K562 (cell line): ENCODE results near the gene HSPB2. TPM values are rescaled to one million over a fixed set of nuclear protein-coding genes. Genes with fewer than 3 reads are reported as not detected.

Experiments used
- ATAC-seq: fragments of 200-7000 bp; cut with Tn5 transposase; 3 replicates; pipeline ENCODE4 v1.9.1; 2020; ENCODE audit warnings: moderate library complexity
- BruUV-seq: library from RNA; stranded (reverse); fragments of 400-500 nt; replicated peaks from 2 replicates; lab custom pipeline; 2021; lab: Mats Ljungman, UMichigan
- CTCF ChIA-PET: fragments of 300-600 bp; formaldehyde crosslinking; extraction: SDS; loops from one replicate; lab custom pipeline; 2021; ENCODE audit warnings: low intra/inter-chr PET ratio; lab: Yijun Ruan, JAX
- POLR2A ChIA-PET: fragments of 300-600, 350-650 bp; sonication (Branson Sonifier 250); formaldehyde crosslinking; extraction: SDS; loops from one replicate; lab custom pipeline; 2021; ENCODE audit warnings: antibody characterized with exemption, inconsistent platforms; lab: Yijun Ruan, JAX
- DNase-seq, 4 experiments: peaks; one replicate each; pipeline versions ENCODE4 v3.0.0 to v3.0.0-alpha.2; 2011 to 2018; ENCODE audit warnings: low spot score in 3 of 4, mixed read lengths in 3 of 4; ENCODE audit errors: extremely low read depth in 1 of 4
- FAIRE-seq: peaks from 2 replicates; lab custom pipeline; 2011; peaks lifted over from hg19 to GRCh38; lab: Jason Lieb, UNC
- H2AFZ ChIP-seq: 2 replicates; pipeline ENCODE4 v1.6.0; 2011; ENCODE audit warnings: low read depth, low read length, control low read depth, inconsistent platforms
- H3K27ac ChIP-seq: fragments of 200-600 bp; 3 replicates; pipeline ENCODE4 v1.8.0; 2011; ENCODE audit warnings: low read depth, mild to moderate bottlenecking, control low read depth, inconsistent platforms, low read length, moderate library complexity, mixed read lengths; ENCODE audit errors: extremely low read depth
- H3K27me3 ChIP-seq, 2 experiments: fragments of 300-600 bp in 1 of 2; 2 replicates in 1 of 2; 3 replicates in 1 of 2; pipeline versions ENCODE4 v1.6.0 to v1.8.0; 2011; ENCODE audit warnings: inconsistent platforms in 2 of 2, low read length in 2 of 2, mild to moderate bottlenecking in 1 of 2, mixed read lengths in 1 of 2, moderate library complexity in 1 of 2; ENCODE audit not compliant: control insufficient read depth in 2 of 2, insufficient read depth in 2 of 2
- H3K36me3 ChIP-seq: fragments of 300-600 bp; 3 replicates; pipeline ENCODE4 v1.8.0; 2011; ENCODE audit warnings: mild to moderate bottlenecking, low read length, inconsistent platforms; ENCODE audit not compliant: control insufficient read depth, insufficient read depth
- H3K4me1 ChIP-seq, 2 experiments: fragments of 200-600 bp in 1 of 2; replicated peaks in 1 of 2; 2 replicates in 1 of 2; 3 replicates in 1 of 2; pipeline versions ENCODE4 v1.5.1 to v1.8.0; 2011; ENCODE audit warnings: inconsistent platforms in 2 of 2, low read length in 2 of 2, mild to moderate bottlenecking in 1 of 2, mixed read lengths in 1 of 2, moderate library complexity in 1 of 2; ENCODE audit not compliant: control insufficient read depth in 2 of 2, insufficient read depth in 2 of 2
- H3K4me2 ChIP-seq: 2 replicates; pipeline ENCODE4 v1.6.1; 2011; ENCODE audit warnings: low read length, control low read depth, inconsistent platforms, mixed read lengths; ENCODE audit not compliant: insufficient read depth
- H3K4me3 ChIP-seq: fragments of 200-600 bp; sonication (generic), shearing (Covaris generic); 2 replicates; pipeline ENCODE4 v1.5.1; 2016; ENCODE audit warnings: control low read depth, inconsistent platforms
- H3K79me2 ChIP-seq: fragments of 200-600 bp; 3 replicates; pipeline ENCODE4 v1.8.0; 2011; ENCODE audit warnings: low read length, inconsistent platforms; ENCODE audit not compliant: control insufficient read depth, insufficient read depth
- H3K9ac ChIP-seq, 2 experiments: 2 replicates each; pipeline versions ENCODE4 v1.6.0 to v1.6.1; 2011; ENCODE audit warnings: low read depth in 2 of 2, low read length in 2 of 2, control low read depth in 1 of 2, inconsistent platforms in 1 of 2, mild to moderate bottlenecking in 1 of 2, mixed read lengths in 1 of 2; ENCODE audit not compliant: insufficient read depth in 1 of 2
- H3K9me1 ChIP-seq: one replicate; pipeline ENCODE4 v1.6.0; 2011; ENCODE audit warnings: inconsistent platforms, mild to moderate bottlenecking, low read length, moderate library complexity; ENCODE audit not compliant: control insufficient read depth, insufficient read depth
- H3K9me3 ChIP-seq: replicated peaks from 2 replicates; pipeline ENCODE4 v1.5.1; 2011; ENCODE audit warnings: low read depth, low read length, inconsistent platforms; ENCODE audit not compliant: control insufficient read depth, insufficient read depth
- H4K20me1 ChIP-seq: replicated peaks from 2 replicates; pipeline ENCODE4 v1.6.1; 2011; ENCODE audit warnings: low read length, inconsistent platforms, mixed read lengths; ENCODE audit not compliant: control insufficient read depth, insufficient read depth
- C11orf30 ChIP-seq: fragments of 450-650 bp; IDR thresholded peaks from 2 replicates; pipeline ENCODE4 v1.6.1; 2016; ENCODE audit warnings: low read depth, mild to moderate bottlenecking
- CEBPB ChIP-seq: fragments of 450-650 bp; IDR thresholded peaks from 2 replicates; pipeline ENCODE4 v1.6.1; 2016; ENCODE audit warnings: missing genetic modification characterization, missing compliant biosample characterization
- ESRRA ChIP-seq: fragments of 450-650 bp; IDR thresholded peaks from 2 replicates; pipeline ENCODE4 v1.6.1; 2014; ENCODE audit warnings: low read depth, mild to moderate bottlenecking, moderate library complexity, borderline replicate concordance
- GABPB2 ChIP-seq: fragments of 250-450 bp; sonication (Bioruptor Pico); conservative IDR thresholded peaks from 2 replicates; pipeline ENCODE4 v1.5.1; 2021; ENCODE audit warnings: mild to moderate bottlenecking
- HNRNPLL ChIP-seq: fragments of 200-400 bp; formaldehyde crosslinking; IDR thresholded peaks from 2 replicates; pipeline ENCODE4 v1.6.1; 2017; ENCODE audit warnings: low read length, low read depth, mild to moderate bottlenecking; ENCODE audit not compliant: poor library complexity, severe bottlenecking
- MEF2A ChIP-seq: IDR thresholded peaks from 2 replicates; pipeline ENCODE4 v1.6.1; 2011; ENCODE audit warnings: low read depth, mild to moderate bottlenecking, low read length, moderate library complexity; ENCODE audit not compliant: control insufficient read depth
- NBN ChIP-seq: fragments of 450-650 bp; IDR thresholded peaks from 2 replicates; pipeline ENCODE4 v1.6.1; 2016; ENCODE audit warnings: low read depth, mild to moderate bottlenecking
- NFE2 ChIP-seq: IDR thresholded peaks from 2 replicates; pipeline ENCODE4 v1.6.1; 2014; ENCODE audit warnings: antibody characterized with exemption, low read depth
- PHB ChIP-seq: fragments of 250-450 bp; sonication (Bioruptor Pico); IDR thresholded peaks from 2 replicates; pipeline ENCODE4 v1.5.0; 2021
- PHTF2 ChIP-seq: fragments of 250-450 bp; sonication (Bioruptor Pico); IDR thresholded peaks from 2 replicates; pipeline ENCODE4 v1.5.0; 2021; ENCODE audit warnings: mild to moderate bottlenecking
- RBM34 ChIP-seq: fragments of 200-400 bp; formaldehyde crosslinking; IDR thresholded peaks from 2 replicates; pipeline ENCODE4 v1.6.1; 2018; ENCODE audit warnings: low read length, borderline replicate concordance; ENCODE audit not compliant: insufficient read depth
- ZFX ChIP-seq: sonication (generic); formaldehyde crosslinking; IDR thresholded peaks from 2 replicates; pipeline ENCODE4 v1.8.0; 2022; ENCODE audit warnings: mild to moderate bottlenecking, missing genetic modification reagents, moderate library complexity
- ZNF584 ChIP-seq: fragments of 200-800 bp; sonication (Bioruptor generic); IDR thresholded peaks from 2 replicates; pipeline ENCODE4 v1.6.1; 2016; ENCODE audit warnings: low read depth, mild to moderate bottlenecking, missing genetic modification characterization, missing compliant biosample characterization
- WGBS: fragments of 100-300 bp; shearing (Covaris generic); methylation state at CpG from one replicate; pipeline ENCODE4 v1.1.6; 2016; ENCODE audit warnings: low coverage, mixed read lengths; ENCODE audit not compliant: insufficient coverage; ENCODE audit errors: missing lambda C conversion rate; 5-methylcytosine and 5-hydroxymethylcytosine counted together
- in situ Hi-C: fragments of 300-500 bp; cut with MboI; formaldehyde crosslinking; loops from 4 replicates; pipeline ENCODE4 v1.15.0; 2018; ENCODE audit warnings: inconsistent platforms, mixed read lengths
- intact Hi-C: fragments of 100-400 bp; cut with micrococcal nuclease; formaldehyde crosslinking; loops from 2 replicates; pipeline ENCODE4 v1.14.2; 2022
- polyA plus RNA-seq, 8 experiments: library from polyadenylated mRNA; depleted of rRNA in 4 of 8; stranded (reverse) in 5 of 8; unstranded in 3 of 8; fragments of >200 nt; fragmentation: Nextera tagmentation in 2 of 8; fragmentation: Illumina TruSeq in 1 of 8; extraction: Ambion mirVana in 2 of 8; extraction: Trizol in 1 of 8; gene quantifications; 2 replicates each; pipeline versions ENCODE4 v1.2.1 to v1.2.3, GENCODE V29; 2011 to 2014; ENCODE audit warnings: inconsistent platforms in 1 of 8, missing spikeins in 1 of 8
- total RNA-seq, 7 experiments: library from RNA; depleted of rRNA in 6 of 7; stranded (reverse); fragments of >200 nt in 6 of 7; fragmentation: Illumina TruSeq in 2 of 7; extraction: Trizol in 2 of 7; gene quantifications; 2 replicates each; pipeline versions ENCODE4 v1.2.1 to v1.2.3, GENCODE V29; 2011 to 2021; ENCODE audit warnings: low replicate concordance in 1 of 7

HSPB2 gene
- total and polyA plus RNA-seq, 9 of the 15 experiments (the other 6 are each of a cell fraction or from before 2014, with no cell fraction given) = 0.06 to 0.35 (median 0.11) TPM; not detected in 5

GRCh38 chr11:111944139-111944538 lies 31.6 kb downstream of the HSPB2 start:
- peaks cover 0 to 7% of the 10 kb centered on the region in 2 experiments; a peak in 2 of 5 replicates for H3K4me1 ChIP-seq
- no peak overlapping the region for H2AFZ ChIP-seq
- H3K36me3 ChIP-seq = 0 out of 3 replicates have a peak, but pooled peaks cover 3% of the 10 kb centered on the region
- POLR2A ChIA-PET = interaction anchor here (0.8 kb wide), 1 partner anchor 15 kb away, joined by 3 read pairs; no protein-coding TSS in a partner anchor
- ATAC-seq (no peak), DNase-seq (no peak), FAIRE-seq (no peak)
- H3K9me1 ChIP-seq = no peaks in the 10 kb centered on the region
- intact Hi-C loops = no loop called here
- no TSS peak for BruUV-seq
- no peak overlapping the region for H3K4me3 ChIP-seq
- no peak overlapping the region for H3K27ac ChIP-seq
- no peaks in the 10 kb centered on the region for H4K20me1 ChIP-seq
- H3K9ac ChIP-seq = no peak overlapping the region
- WGBS = 45% methylated on average over 3 of the region's 3 CpGs
- no peaks in the 10 kb centered on the region for H3K27me3 ChIP-seq
- no peaks in the 10 kb centered on the region for H3K9me3 ChIP-seq
- H3K79me2 ChIP-seq = no peaks in the 10 kb centered on the region
- CTCF ChIA-PET = no interaction called here
- in situ Hi-C loops = no loop called here
- H3K4me2 ChIP-seq = no peak overlapping the region
- TF ChIP-seq CEBPB (tag) (peak; percentile 60), ZFX (no peak)

GRCh38 chr11:111944651-111945051 lies 32.1 kb downstream of the HSPB2 start:
- FAIRE-seq (no peak), ATAC-seq (no peak), DNase-seq (no peak)
- no peak for TF ChIP-seq PHB (CRISPR knock-in tag)
- no peak for TF ChIP-seq HNRNPLL
- TF ChIP-seq NBN = no peak
- TF ChIP-seq RBM34 = no peak
- no peak for TF ChIP-seq NFE2
- no peak for TF ChIP-seq C11orf30
- no peak for TF ChIP-seq ESRRA
- no peak for TF ChIP-seq PHTF2 (CRISPR knock-in tag)
- TF ChIP-seq GABPB2 (CRISPR knock-in tag) = no peak
- TF ChIP-seq MEF2A = no peak
- TF ChIP-seq ZNF584 = no peak
- Histone ChIP-seq H3K27me3 (no peaks in the 10 kb centered on the region), H3K36me3 (0 out of 3 replicates have a peak, but pooled peaks cover 3% of the 10 kb centered on the region), H3K27ac (no peak overlapping the region), H4K20me1 (no peaks in the 10 kb centered on the region), H3K9me1 (no peaks in the 10 kb centered on the region), H2AFZ (no peak overlapping the region), H3K4me3 (no peak overlapping the region), H3K9ac (no peak overlapping the region), H3K4me2 (no peak overlapping the region), H3K9me3 (no peaks in the 10 kb centered on the region), H3K4me1 (peaks cover 4 to 8% of the 10 kb centered on the region in 2 experiments), H3K79me2 (no peaks in the 10 kb centered on the region)
- BruUV-seq = no TSS peak
- CTCF ChIA-PET = no interaction called here
- in situ Hi-C loops (no loop called here), intact Hi-C loops (no loop called here)
- POLR2A ChIA-PET = interaction anchor here (0.8 to 0.9 kb wide), 2 partner anchors 13 to 15 kb away, joined by 3 read pairs; no protein-coding TSS in a partner anchor
- WGBS = 25% methylated on average over 5 of the region's 5 CpGs
